Measurements from ENCODE around the gene CLTA.
"Not testable (repeated sequence)": the region's sequence is repeated elsewhere in the genome, so short reads cannot be mapped to it uniquely, and the experiment has no call there.

Gene CLTA

DNA sequence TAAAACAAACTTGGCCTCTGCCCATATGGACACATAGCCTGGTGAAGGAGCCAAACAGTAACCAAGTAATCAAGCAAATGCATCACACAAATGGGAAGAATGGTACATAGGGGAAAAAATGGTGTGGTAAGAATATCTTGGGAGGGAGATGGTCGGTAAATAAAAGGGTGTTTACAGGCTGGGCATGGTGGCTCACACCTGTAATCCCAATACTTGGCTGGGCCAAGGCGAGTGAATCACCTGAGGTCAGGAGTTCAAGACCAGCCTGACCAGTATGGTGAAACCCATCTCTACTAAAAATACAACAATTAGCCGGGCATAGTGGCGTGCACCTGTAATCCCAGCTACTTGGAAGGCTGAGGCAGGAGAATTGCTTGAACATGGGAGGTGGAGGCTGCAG, 31.2 kb upstream of the CLTA start:
- not testable (repeated sequence) for DNase-seq

DNA sequence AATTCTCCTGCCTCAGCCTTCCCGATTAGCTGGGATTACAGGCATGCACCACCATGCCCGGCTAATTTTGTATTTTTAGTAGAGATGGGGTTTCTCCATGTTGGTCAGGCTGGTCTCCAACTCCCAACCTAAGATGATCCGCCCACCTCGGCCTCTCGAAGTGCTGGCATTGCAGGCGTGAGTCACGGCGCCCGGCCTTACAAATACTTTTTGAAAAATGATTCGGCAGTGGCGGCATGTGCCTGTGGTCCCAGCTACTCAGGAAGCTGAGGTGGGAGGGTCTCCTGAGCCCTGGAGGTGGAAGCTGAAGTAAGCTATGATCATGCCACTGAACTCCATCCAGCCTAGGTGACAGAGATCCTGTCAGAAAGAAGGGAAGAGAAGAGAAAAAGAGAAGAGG, 30.6 kb upstream of the CLTA start:
- not testable (repeated sequence) for DNase-seq

DNA sequence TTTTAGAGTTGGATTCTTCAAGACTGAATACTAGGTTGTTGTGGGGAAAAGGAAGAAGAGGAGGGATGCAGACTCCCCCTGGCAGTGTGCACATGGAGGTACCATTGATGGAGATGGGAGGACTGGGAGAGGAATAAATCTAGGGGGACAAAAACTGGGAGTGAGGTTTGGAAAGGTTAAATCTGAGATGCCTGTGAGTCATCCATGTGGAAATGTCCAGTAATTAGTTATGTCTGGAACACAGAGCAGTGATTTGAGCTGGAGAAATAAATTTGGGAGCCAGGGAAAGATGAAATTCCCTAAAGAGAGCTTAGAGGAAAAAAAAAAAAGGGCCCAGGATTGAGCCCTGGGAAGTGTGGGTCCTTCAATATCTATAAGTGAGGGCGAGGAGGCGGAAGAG, 29.5 kb upstream of the CLTA start:
- no peak for DNase-seq

GRCh38 chr9:36162211-36162738, 28.4 kb upstream of the CLTA start:
- DNase-seq = no peak

GRCh38 chr9:36163049-36163785, 27.5 kb upstream of the CLTA start:
- DNase-seq = no peak

- DNase-seq = no peak
These were observed 26.9 kb upstream of the CLTA start for GRCh38 chr9:36163786-36164170.

GRCh38 chr9:36164372-36164771, 26.3 kb upstream of the CLTA start:
- DNase-seq = no peak

- DNase-seq = no peak
These were observed 25.7 kb upstream of the CLTA start for GRCh38 chr9:36164989-36165388.

GRCh38 chr9:36165826-36166167, 24.9 kb upstream of the CLTA start:
- DNase-seq = no peak

DNA sequence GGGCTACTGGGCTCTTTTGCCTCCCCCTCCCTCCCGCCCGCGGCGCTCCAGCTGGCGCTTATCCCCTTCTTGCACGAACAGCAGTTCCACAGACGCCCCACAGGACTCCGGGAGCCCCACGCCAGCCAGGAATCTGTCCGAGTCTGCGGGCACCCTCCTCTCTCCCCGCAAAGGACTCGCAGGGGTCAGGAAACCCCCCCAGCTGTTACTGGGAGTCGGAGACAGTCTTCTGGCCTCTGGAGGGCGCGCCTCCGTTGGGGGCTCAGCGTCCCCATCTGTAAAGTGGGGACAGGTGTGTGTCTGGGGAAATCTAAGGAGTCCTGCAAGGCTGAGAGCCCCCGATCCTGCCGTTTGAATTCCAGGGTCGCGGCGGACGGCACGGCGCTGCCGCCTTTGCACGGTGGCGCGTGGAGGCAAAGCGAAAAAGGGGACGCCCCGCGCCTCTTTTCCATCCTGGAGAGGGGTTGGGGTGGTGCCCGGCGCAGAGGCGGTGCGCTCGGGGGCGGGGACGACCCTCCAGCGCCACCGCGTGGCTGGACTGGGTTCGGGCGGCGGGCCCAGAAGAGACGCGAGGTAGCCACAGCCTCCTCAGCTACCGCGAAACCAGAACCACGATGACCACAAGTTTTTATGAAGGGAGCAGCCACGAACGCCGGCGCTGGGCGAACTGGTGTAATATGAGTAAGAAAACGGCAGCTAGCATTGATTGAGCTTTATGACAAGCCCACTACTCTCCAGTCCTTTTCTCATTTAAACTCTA, 24.4 kb upstream of the CLTA start:
- DNase-seq = peak; percentile 74

DNA sequence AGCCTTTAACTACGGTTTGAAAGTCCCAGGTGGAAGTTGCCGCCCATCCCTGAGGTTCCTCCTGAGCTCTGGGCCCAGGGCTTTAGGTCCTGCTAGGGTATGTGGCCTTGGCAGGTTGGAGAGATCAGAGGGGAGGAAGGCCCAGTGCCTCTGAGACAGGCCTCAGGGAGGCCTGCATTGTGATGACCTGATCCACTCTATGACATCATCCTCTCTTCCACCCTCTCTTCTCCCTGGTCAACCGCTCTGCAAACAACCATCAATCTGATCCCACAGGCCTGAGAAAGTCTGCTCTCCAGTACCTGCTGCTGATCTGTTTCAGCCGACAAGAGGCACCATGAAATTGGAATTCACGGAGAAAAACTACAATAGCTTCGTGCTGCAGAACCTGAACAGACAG, 21.6 kb upstream of the CLTA start, which contains the start of gene CCIN:
Gene CCIN, plus strand, starts transcription at position 223 of the 400 bp plus-strand sequence. Its CDS starts 115 bp downstream, at position 338.
- DNase-seq = no peak

GRCh38 chr9:36169708-36170107, 21.0 kb upstream of the CLTA start:
- DNase-seq = no peak

DNA sequence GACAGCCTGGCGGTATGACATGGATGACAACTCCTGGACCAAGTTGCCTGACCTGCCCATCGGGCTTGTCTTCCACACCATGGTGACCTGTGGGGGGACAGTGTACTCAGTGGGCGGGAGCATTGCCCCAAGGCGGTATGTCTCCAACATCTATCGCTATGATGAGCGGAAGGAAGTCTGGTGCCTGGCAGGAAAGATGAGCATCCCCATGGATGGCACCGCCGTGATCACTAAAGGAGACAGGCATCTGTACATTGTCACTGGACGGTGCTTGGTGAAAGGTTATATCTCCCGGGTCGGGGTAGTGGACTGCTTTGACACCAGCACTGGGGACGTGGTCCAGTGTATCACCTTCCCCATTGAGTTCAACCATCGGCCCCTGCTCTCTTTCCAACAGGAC, 20.2 kb upstream of the CLTA start:
- DNase-seq = no peak

DNA sequence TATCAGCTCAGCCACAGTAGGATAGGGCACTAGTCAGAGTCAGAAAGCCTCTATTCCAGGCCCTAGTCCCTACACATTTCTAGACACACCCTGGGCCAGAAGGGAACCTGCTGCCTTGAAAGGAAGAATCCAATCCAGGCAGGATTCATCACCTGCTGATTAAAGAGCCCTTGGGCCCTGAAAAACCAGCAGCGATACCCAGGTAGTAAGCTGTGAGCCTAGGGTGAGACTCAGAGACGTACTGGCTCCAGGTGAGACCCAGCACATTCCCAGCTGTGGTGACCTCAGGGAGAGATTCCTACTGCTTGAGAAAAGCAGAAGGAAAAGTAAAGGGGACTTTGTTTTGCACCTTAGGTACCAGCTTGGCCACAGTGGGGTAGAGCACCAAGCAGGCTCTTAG, 16.9 kb upstream of the CLTA start:
- DNase-seq = no peak

DNA sequence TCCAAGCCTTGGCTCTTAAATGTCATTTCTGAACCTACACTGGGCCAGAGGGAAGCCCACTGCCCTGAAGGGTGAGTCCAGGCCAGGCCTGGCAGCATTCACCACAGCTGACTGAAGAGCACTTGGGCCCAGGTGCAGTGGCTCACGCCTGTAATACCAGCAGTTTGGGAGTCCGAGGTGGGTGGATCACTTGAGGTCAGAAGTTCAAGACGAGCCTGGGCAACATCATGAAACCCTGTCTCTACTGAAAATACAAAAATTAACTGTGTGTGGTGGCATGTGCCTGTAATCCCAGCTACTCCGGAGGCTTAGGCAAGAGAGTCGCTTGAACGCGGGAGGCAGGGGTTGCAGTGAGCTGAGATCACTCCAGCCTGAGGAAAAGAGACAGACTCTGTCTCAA, 16.4 kb upstream of the CLTA start:
- DNase-seq = no peak

DNA sequence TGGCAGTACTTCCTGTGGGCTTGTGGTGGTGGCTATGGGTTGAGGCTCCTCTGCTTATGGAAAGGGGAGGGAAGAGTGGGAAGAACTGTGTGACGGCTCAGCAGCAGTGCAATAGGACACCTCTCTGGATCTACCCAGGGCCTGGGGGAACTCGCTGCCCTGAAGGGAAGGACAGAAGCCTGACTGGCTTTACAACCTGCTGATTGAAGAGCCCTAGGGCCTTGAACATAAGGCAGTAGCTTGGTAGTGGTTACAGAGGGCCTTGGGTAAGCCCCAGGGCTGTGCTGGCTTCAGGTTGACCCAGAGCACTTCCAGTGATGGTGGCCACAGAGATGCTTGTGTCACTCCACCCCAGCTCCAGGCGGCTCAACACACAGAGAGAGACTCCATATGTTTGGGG, 16.0 kb upstream of the CLTA start:
- DNase-seq = no peak

GRCh38 chr9:36175209-36175608, 15.5 kb upstream of the CLTA start:
- DNase-seq = not testable (repeated sequence)

DNA sequence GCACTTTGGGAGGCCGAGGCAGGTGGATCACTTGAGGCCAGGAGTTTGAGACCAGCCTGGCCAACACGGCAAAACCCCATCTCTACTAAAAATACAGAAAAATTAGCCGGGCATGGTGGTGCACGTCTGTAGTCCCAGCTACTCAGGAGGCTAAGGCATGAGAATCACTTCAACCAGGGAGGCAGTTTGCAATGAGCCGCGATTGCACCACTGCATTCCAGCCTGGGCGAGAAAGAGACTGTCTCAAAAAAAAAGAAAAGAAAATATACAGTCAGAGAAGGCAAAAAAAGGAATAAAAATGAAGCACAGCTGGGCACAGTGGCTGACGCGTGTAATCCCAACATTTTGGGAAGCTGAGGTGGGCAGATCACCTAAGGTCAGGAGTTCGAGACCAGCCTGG, 14.2 kb upstream of the CLTA start:
- not testable (repeated sequence) for DNase-seq

- no peak for DNase-seq
These were observed 13.2 kb upstream of the CLTA start for GRCh38 chr9:36177571-36177970.

DNA sequence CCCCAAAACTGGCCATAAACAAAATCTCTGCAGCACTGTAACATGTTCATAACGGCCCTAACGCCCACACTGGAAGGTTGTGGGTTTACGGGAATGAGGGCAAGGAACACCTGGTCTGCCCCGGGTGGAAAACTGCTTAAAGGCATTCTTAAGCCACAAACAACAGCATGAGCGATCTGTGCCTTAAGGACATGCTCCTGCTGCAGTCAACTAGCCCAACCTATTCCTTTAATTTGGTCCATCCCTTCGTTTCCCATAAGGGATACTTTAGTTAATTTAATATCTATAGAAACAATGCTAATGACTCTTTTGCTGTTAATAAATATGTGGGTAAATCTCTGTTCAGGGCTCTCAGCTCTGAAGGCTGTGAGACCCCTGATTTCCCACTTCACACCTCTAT, 10.5 kb upstream of the CLTA start:
- not testable (repeated sequence) for DNase-seq

GRCh38 chr9:36187414-36187813, 3.3 kb upstream of the CLTA start:
- no peak for DNase-seq

GRCh38 chr9:36188212-36188611, 2.5 kb upstream of the CLTA start:
- DNase-seq = no peak

GRCh38 chr9:36189976-36190375, 745 bp upstream of the CLTA start:
- DNase-seq = no peak

DNA sequence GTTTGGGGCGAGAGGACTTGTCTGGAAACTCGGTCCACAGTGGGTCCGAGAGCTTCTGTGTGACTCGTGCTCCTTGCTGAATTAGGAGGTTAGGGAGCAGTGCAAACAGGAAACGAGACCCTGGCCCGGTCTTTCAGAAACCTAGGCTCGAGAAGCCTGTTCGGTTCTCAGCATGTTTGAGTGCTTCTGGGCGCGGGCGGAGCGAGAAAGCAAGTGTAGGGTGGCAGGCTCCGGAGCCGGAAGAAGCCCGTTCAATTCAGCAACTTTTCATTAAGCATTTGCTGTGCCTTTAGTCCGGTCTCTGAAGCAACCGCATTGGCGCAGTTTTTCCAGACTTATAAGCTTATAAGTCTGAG, 547 bp downstream of the CLTA start:
- DNase-seq = peak; percentile 31

Data from activated CD4-positive, alpha-beta T cell treated with anti-CD3 and anti-CD28 coated beads for 1 hour (primary cell).